Activated T-cell treated with anti-CD3 and anti-CD28 coated beads for 48 hours (primary cell): ENCODE results near the gene DNAJC17.
A peak's percentile ranks its signal among the peaks of the same experiment; 100 is the strongest.

ENCODE experiments used
- DNase-seq: peaks from one replicate; pipeline ENCODE4 v3.0.0-alpha.2; 2020; ENCODE audit warnings: low read depth

The DNAJC17 gene

DNA sequence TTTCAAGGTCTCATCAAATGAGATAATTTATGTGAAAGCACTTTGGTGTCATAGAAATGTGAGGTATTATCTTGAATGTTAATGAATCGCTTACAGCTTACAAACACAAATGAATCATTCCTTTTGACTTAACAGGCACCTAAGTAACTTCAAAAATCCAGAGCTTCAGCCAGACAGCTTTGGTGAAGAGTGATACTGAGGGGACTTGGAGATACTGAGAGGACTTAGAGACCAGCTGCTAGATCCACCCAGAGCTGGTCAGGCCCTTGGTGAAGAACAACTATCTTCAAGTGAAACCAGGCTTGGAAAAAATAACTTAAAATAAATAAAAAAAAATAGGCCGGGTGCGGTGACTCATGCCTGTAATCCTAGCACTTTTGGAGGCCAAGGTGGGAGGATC is 16.6 kb downstream of the DNAJC17 start:
- no peak for DNase-seq

GRCh38 chr15:40789999-40790398 is 17.3 kb downstream of the DNAJC17 start:
- DNase-seq, result no peak

DNA sequence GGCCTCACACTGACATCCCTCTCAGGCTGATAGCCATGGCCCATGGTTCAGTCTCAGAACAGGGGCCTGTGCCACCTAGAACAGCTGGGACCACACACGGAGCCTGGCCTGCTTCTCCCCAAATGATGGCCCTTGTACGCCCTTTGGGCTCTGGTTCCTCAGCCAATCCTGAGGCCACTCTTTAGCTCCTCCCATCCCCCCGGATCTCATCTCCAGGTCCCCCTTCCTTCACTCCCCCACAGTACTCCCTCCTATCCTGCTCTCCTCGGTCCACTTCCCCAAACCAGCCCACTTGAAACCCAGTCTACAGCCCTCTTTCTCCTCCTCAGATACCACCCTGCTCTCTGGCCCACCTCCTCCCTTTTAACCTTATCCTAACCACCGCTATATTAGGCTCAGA is 18.2 kb downstream of the DNAJC17 start:
- DNase-seq, result no peak

DNA sequence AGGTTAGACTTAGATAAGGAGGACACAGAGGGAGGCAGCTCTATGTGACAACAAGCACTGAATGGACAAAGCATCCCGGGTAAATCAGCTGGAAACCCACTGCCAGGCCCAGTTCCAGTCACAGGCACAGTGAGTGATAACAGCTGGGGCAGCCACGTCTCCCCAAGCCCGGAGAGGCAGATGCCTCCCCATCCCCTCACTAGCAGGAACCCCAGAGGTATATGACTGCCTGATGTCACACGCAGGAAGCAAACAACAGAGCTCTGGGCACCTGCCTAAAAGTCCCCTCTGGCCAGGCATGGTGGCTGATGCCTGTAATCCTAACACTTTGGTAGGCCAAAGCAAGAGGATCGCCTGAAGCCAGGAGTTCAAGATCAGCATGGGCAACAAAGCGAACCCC is 19.3 kb downstream of the DNAJC17 start:
- no peak for DNase-seq

GRCh38 chr15:40787344-40787841 is 19.9 kb downstream of the DNAJC17 start:
- peak; percentile 50 for DNase-seq

DNA sequence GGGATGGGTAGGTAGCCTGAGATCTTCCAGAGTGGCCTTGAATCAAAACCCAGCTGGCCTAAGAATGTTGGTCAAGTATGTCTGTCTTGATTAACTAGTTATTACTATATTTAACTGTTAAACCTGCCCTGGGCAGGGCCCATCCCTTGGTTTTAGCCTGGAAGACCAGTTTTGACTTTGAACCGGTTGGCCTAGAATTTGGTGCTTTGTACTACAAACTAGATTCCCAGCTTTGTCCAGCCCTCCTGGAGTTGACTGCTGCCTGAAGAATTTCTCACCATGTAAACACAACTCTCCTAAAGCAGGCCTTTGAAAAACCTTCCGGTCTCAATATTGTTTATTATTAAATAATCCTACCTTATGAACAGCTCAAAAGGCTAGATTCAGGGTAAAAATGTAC is 21.5 kb downstream of the DNAJC17 start:
- DNase-seq, result no peak

DNA sequence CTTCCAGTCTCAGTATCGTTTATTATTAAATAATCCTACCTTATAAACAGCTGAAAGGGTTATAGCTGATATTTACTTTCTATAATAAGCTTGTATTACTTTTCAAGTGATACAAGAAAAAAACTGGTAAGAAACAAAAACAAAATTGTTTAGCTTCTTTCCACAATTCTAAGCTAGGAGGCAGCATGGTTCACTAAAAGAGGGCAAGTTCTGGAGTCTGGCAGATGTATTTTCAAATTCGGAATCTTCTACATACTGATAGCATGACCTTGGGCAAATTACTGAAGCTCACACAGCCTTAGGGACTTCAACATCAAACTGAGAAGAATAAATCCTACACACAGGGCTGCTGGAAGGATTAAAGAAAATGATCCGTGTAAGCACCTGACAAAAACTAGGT is 22.1 kb downstream of the DNAJC17 start:
- no peak for DNase-seq

DNA sequence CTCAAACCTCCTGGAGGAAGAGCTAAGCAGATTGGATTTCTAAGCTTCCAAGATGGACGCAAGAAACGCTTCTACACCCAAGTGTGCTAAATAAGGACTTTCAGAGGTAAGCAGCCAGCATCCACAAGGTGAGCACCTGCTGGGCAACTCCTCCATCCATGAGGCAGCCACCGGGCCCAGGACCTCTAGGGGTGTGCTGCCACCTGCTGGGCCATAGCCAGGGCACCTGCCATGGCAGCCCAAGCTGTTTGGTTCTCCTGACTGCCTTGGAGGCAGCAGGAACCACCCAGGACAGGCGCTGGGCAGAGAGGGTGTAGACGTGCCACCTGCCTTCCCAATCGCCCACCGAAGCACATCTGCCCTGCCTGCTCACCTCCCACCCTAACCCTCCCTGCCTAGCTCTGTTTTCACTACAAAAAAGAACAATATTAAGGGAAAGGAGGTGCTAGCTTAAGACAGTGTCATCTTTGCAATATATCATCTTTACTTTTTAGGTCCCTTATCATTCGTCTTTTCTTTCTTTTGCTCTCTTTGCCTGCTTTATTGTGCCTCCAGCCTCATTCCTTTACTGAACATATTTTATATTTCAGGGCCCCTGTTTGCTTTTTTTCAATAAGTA is 24.6 kb downstream of the DNAJC17 start:
- peak; percentile 71 for DNase-seq

GRCh38 chr15:40776537-40777141 is 30.6 kb downstream of the DNAJC17 start:
- no peak for DNase-seq

- DNase-seq, result no peak
Observed at GRCh38 chr15:40775740-40776536, 31.3 kb downstream of the DNAJC17 start.

- DNase-seq, result no peak
Observed at GRCh38 chr15:40775007-40775406, 32.3 kb downstream of the DNAJC17 start.

- no peak for DNase-seq
Observed at GRCh38 chr15:40773902-40774301, 33.4 kb downstream of the DNAJC17 start.

DNA sequence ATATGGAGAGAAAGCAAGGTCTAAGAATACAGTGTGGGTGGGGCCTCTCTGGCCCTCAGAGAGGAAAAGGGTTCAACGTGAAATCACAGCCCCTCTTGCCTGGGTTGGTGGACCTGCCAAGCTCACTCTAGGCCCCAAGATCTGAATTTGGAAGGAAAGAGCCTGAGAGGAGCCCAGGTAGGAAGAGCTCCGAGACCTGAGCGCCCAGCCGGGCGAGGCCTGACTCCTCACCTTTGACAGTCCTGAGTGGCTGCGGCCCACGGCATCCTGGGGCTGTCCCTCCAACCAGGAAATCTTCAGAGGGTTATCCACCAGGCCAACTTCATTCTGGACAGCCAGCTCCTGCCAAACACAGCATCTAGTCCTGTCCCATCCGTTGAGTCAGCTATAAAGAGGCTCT is 33.8 kb downstream of the DNAJC17 start:
- no peak for DNase-seq

DNA sequence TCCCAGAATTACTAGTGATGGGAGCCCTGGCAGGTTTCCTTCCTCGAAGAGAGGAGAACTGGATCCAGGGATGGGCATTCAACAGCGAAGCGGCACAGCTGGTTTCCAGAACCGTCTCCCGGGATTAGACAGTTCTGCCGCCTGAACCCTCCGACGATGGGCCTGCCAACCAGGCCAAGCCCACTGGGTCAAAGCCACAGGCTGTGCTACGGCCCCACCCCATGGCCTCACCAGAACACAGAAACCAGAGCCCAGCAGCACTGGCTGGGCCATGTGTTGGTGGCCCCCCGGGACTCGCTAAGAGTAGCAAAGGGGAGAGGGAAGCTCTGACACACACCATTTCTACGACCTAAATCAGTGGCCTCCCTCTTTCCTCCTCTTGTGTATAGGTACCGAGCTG is 35.3 kb downstream of the DNAJC17 start:
- no peak for DNase-seq

DNA sequence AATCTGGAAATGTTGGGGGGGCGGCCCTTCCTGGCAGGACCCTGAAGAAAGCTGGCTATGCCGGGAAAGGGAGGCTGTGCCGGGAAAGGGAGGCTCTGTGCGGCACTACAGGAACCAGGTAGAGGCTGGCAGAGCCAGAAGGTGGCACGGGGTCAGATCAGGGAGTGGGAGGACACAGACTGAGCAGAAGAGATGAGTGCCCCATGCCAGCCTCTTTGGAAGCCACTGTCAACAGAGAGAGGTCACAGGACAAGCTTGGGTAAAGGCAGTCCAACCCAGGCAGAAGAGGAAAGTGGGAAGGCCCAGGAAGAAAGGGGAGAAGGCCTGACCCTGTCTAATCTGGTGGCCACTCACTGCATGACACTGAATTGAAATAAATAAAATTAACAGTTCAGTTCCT is 36.0 kb downstream of the DNAJC17 start:
- DNase-seq, result no peak

DNA sequence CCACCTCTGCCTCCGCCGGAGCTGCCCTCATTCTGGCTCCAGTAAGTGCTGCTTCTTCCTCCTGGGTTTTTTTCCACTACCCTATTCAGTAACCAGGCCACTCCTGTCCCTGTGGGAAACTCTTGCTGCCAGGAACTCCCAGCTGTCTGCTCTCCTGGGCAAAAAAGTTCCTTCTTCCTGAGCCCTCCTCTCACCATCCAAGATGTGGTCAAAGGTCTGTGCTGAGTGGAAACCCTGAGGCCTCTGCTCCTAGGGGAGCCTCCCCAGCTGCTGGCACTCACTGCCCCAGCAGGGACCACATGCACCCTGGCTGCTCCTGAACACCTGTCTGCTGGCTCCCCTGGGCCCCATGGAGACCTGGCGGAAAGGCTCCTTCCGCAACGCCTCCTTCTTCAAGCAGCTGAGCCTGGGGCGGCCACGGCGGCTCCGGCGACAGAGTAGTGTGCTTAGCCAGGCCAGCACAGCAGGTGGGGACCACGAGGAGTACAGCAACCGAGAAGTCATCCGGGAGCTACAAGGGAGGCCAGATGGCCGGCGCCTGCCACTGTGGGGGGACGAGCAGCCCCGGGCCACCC is 37.0 kb downstream of the DNAJC17 start:
- no peak for DNase-seq

DNA sequence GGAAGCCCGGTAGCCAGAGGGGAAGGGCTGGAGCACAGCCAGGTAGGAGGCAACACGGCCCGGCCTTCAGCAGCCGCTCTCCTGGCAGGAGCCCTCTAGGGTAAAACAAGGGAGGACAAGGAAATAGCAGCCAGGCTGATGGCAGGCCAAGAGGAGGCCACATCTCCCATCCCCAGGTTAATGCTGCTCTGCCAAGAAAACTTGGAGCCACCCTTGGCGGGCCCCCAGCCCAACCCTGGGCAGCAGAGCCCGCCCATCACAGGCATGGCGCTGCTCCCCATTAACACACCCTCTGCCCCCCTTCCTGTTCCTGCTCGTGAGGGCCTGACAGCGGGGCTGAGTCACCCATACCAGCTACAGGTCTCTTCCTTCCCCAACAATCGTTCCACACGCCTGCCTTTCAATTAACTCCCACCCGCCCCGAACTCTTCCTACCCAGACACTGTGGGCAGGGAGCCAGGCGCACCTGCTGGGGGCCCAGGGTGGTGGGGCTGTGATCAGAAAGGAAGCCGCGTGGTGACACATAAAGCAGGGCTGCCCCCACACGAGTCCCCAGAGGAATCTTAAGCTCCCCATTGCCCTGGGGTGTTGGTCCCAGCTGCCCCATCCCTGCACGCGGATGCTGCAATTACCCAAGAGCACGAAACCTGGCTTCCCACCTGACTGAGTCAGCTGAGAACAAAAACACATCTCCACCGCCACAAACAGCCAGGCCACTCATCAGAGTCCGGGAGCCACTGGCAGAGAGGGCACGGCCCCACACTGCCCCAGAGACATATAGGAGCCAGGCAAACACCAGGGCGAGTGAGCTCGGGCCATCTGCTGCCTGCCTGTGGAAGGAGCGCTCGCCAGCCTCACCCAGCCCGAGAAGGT is 37.8 kb downstream of the DNAJC17 start, which contains the start of gene C15orf62:
Gene C15orf62, plus strand, starts transcription at position 707 of the 873 bp plus-strand sequence. CDS start 516 bp downstream, outside the sequence.
- peak; percentile 57 for DNase-seq

GRCh38 chr15:40768521-40769273 is 38.6 kb downstream of the DNAJC17 start:
- DNase-seq, result no peak

- DNase-seq, result no peak
Observed at GRCh38 chr15:40767838-40768500, 39.3 kb downstream of the DNAJC17 start.
